DND-41 (cell line): ENCODE measurements around the gene MPC1.

Experiments
- EZH2 ChIP-seq: IDR thresholded peaks from 3 replicates; pipeline ENCODE4 v1.6.1; 2012; ENCODE audit warnings: borderline replicate concordance, low read depth, mild to moderate bottlenecking, moderate library complexity, low read length, inconsistent platforms; ENCODE audit not compliant: severe bottlenecking
- TF ChIP-seq, protein P1 (sequence below): IDR thresholded peaks from 2 replicates; pipeline ENCODE4 v1.5.1; 2012; ENCODE audit warnings: borderline replicate concordance, low read length, moderate library complexity, mild to moderate bottlenecking; ENCODE audit not compliant: poor library complexity, severe bottlenecking; ENCODE audit errors: extremely low read depth

DNA sequence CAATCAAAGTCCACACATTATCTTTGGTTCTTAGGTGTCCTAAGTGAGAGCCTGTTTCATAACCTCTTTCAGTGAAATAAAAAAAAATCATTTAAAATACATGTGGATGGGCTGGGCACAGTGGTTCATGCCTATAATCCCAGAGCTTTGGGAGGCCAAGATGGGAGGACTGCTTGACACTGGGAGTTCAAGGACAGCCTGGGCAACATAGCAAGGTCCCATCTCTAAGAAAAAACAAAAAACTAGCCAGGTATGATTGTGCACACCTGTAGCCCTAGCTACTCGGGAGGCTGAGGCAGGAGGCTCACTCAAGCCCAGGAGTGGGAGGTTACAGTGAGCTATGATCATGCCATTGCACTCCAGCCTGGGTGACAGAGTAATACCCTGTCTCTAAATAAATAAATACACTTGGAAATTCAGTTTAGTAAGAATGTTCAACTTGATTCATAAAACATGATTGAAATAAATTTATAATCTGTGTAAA is 3.6 kb downstream of the MPC1 start:
- TF ChIP-seq EZH2: no peak
- TF ChIP-seq, protein P1, sequence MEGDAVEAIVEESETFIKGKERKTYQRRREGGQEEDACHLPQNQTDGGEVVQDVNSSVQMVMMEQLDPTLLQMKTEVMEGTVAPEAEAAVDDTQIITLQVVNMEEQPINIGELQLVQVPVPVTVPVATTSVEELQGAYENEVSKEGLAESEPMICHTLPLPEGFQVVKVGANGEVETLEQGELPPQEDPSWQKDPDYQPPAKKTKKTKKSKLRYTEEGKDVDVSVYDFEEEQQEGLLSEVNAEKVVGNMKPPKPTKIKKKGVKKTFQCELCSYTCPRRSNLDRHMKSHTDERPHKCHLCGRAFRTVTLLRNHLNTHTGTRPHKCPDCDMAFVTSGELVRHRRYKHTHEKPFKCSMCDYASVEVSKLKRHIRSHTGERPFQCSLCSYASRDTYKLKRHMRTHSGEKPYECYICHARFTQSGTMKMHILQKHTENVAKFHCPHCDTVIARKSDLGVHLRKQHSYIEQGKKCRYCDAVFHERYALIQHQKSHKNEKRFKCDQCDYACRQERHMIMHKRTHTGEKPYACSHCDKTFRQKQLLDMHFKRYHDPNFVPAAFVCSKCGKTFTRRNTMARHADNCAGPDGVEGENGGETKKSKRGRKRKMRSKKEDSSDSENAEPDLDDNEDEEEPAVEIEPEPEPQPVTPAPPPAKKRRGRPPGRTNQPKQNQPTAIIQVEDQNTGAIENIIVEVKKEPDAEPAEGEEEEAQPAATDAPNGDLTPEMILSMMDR: no peak
